ENCODE results near the gene OR13C3.

Gene OR13C3

GRCh38 chr9:104506565-104506964, 30.1 kb downstream of the OR13C3 start:
- TF ChIP-seq ZFX (IDR thresholded peaks at IDR 0.05), result no peak
- TF ChIP-seq CTCF (conservative IDR thresholded peaks at IDR 0.05), result no peak
- no peak overlapping the region for H3K27ac ChIP-seq

GRCh38 chr9:104503963-104504362, 32.7 kb downstream of the OR13C3 start, which contains the start of gene OR13F1:
OR13F1 (plus strand) TSS chr9:104504263; CDS start chr9:104504263, 0 bp downstream.
- TF ChIP-seq CTCF (conservative IDR thresholded peaks at IDR 0.05) (no peak), ZFX (IDR thresholded peaks at IDR 0.05) (no peak)
- H3K27ac ChIP-seq, result no peak within 1 kb of the TSS

GRCh38 chr9:104503440-104503839, 33.2 kb downstream of the OR13C3 start:
- no peak for TF ChIP-seq CTCF (conservative IDR thresholded peaks at IDR 0.05)
- no peak for TF ChIP-seq ZFX (IDR thresholded peaks at IDR 0.05)
- no peak overlapping the region for H3K27ac ChIP-seq

- H3K27ac ChIP-seq, result no peak overlapping the region
- peak; percentile 48 for TF ChIP-seq CTCF (conservative IDR thresholded peaks at IDR 0.05)
- no peak for TF ChIP-seq ZFX (IDR thresholded peaks at IDR 0.05)
Measured at GRCh38 chr9:104494808-104495207, 41.8 kb downstream of the OR13C3 start.

All from C4-2B (cell line).